ENCODE measurements around the gene FBXO21. TPM values are rescaled to one million over a fixed set of nuclear protein-coding genes. Genes with fewer than 3 reads are reported as not detected.
"Not testable (repeated sequence)": the region's sequence is repeated elsewhere in the genome, so short reads cannot be mapped to it uniquely, and the experiment has no call there.

Gene FBXO21
- total and polyA plus RNA-seq, 4 donors: 9.7 to 111 (median 29.4) TPM

GRCh38 chr12:117111386-117111785, 78.9 kb downstream of the FBXO21 start:
- no peak overlapping the region for H3K4me3 ChIP-seq
- TF ChIP-seq CTCF (IDR thresholded peaks at IDR 0.05; ENCODE audit: control extremely low read depth, extremely low read depth): no peak
- H3K27ac ChIP-seq (ENCODE audit: low read depth in 1 of 2, low read length in 1 of 2): no peak overlapping the region
- peaks cover 0 to 15% (median 0%) of the 10 kb centered on the region in 5 donors for H3K4me1 ChIP-seq (ENCODE audit: control insufficient read depth in 5 of 5, insufficient read depth in 5 of 5, low read length in 5 of 5)
- H3K27me3 ChIP-seq (ENCODE audit: control insufficient read depth in 3 of 3, insufficient read depth in 3 of 3, low read length in 2 of 3): no peaks in the 10 kb centered on the region
- ATAC-seq (ENCODE audit: insufficient read depth, low FRiP score) (no peak), DNase-seq (peak; percentile 46 to 64 (median 58))
- H3K9ac ChIP-seq (ENCODE audit: insufficient read depth in 1 of 2, low read length in 2 of 2): no peak overlapping the region
- no peaks in the 10 kb centered on the region for H3K9me3 ChIP-seq (ENCODE audit: control insufficient read depth in 4 of 4, insufficient read depth in 3 of 4, low read length in 3 of 4)
- H3K36me3 ChIP-seq (ENCODE audit: control insufficient read depth in 4 of 4, insufficient read depth in 4 of 4, low read length in 4 of 4): no peaks in the 10 kb centered on the region
- 39 to 59% methylated on average over 6 of the region's 6 CpGs for WGBS, 2 donors

- H3K9ac ChIP-seq (ENCODE audit: insufficient read depth in 1 of 2, low read length in 2 of 2): no peak overlapping the region
- no peak overlapping the region for H3K27ac ChIP-seq (ENCODE audit: low read depth in 1 of 2, low read length in 1 of 2)
- WGBS, 2 donors: 85 to 86% methylated on average over 8 of the region's 8 CpGs
- TF ChIP-seq CTCF (IDR thresholded peaks at IDR 0.05; ENCODE audit: control extremely low read depth, extremely low read depth): no peak
- H3K9me3 ChIP-seq (ENCODE audit: control insufficient read depth in 4 of 4, insufficient read depth in 3 of 4, low read length in 3 of 4): no peaks in the 10 kb centered on the region
- H3K27me3 ChIP-seq (ENCODE audit: control insufficient read depth in 3 of 3, insufficient read depth in 3 of 3, low read length in 2 of 3): no peaks in the 10 kb centered on the region
- peaks cover 0 to 15% (median 0%) of the 10 kb centered on the region in 5 donors for H3K4me1 ChIP-seq (ENCODE audit: control insufficient read depth in 5 of 5, insufficient read depth in 5 of 5, low read length in 5 of 5)
- ATAC-seq (ENCODE audit: insufficient read depth, low FRiP score) (no peak), DNase-seq (no peak)
- no peak overlapping the region for H3K4me3 ChIP-seq
- H3K36me3 ChIP-seq (ENCODE audit: control insufficient read depth in 4 of 4, insufficient read depth in 4 of 4, low read length in 4 of 4): no peaks in the 10 kb centered on the region
Measured at GRCh38 chr12:117109943-117110635, 80.2 kb downstream of the FBXO21 start.

- TF ChIP-seq CTCF (IDR thresholded peaks at IDR 0.05; ENCODE audit: control extremely low read depth, extremely low read depth): no peak
- H3K4me3 ChIP-seq: no peak overlapping the region
- H3K4me1 ChIP-seq (ENCODE audit: control insufficient read depth in 5 of 5, insufficient read depth in 5 of 5, low read length in 5 of 5): no peaks in the 10 kb centered on the region
- DNase-seq: no peak
- no peak overlapping the region for H3K9ac ChIP-seq (ENCODE audit: insufficient read depth in 1 of 2, low read length in 2 of 2)
- peaks cover 0 to 1% (median 0%) of the 10 kb centered on the region in 3 donors for H3K27me3 ChIP-seq (ENCODE audit: control insufficient read depth in 3 of 3, insufficient read depth in 3 of 3, low read length in 2 of 3)
- 70 to 74% methylated on average over 12 of the region's 12 CpGs for WGBS, 2 donors
- H3K9me3 ChIP-seq (ENCODE audit: control insufficient read depth in 4 of 4, insufficient read depth in 3 of 4, low read length in 3 of 4): no peaks in the 10 kb centered on the region
- peak; percentile 34 for ATAC-seq (ENCODE audit: insufficient read depth, low FRiP score)
- no peak overlapping the region for H3K27ac ChIP-seq (ENCODE audit: low read depth in 1 of 2, low read length in 1 of 2)
- H3K36me3 ChIP-seq (ENCODE audit: control insufficient read depth in 4 of 4, insufficient read depth in 4 of 4, low read length in 4 of 4): no peaks in the 10 kb centered on the region
Measured at GRCh38 chr12:117105902-117106301, 84.4 kb downstream of the FBXO21 start.

GRCh38 chr12:117104003-117104402, 86.3 kb downstream of the FBXO21 start:
- H3K9ac ChIP-seq (ENCODE audit: insufficient read depth in 1 of 2, low read length in 2 of 2); DNase-seq; H3K4me3 ChIP-seq; H3K27ac ChIP-seq (ENCODE audit: low read depth in 1 of 2, low read length in 1 of 2); H3K4me1 ChIP-seq (ENCODE audit: control insufficient read depth in 5 of 5, insufficient read depth in 5 of 5, low read length in 5 of 5); ATAC-seq (ENCODE audit: insufficient read depth, low FRiP score); H3K9me3 ChIP-seq (ENCODE audit: control insufficient read depth in 4 of 4, insufficient read depth in 3 of 4, low read length in 3 of 4); H3K36me3 ChIP-seq (ENCODE audit: control insufficient read depth in 4 of 4, insufficient read depth in 4 of 4, low read length in 4 of 4): not testable (repeated sequence)
- 53 to 69% methylated on average over 2 of the region's 2 CpGs for WGBS, 2 donors
- H3K27me3 ChIP-seq (ENCODE audit: control insufficient read depth in 3 of 3, insufficient read depth in 3 of 3, low read length in 2 of 3): peaks cover 0 to 14% (median 11%) of the 10 kb centered on the region in 3 donors

All from lung (tissue), 12 donors.